ENCODE measurements around the gene ZNF181. TPM values are rescaled to one million over a fixed set of nuclear protein-coding genes. Genes with fewer than 3 reads are reported as not detected.
"Not testable (repeated sequence)": the region's sequence is repeated elsewhere in the genome, so short reads cannot be mapped to it uniquely, and the experiment has no call there.

ZNF181 gene
- 9.7 and 10.6 TPM in 2 replicates for total RNA-seq (2014; rRNA removed; shearing (Covaris generic); ENCODE audit: low replicate concordance)

- in situ Hi-C loops (cut with HindIII; ENCODE audit: low pct_unique_long_range_greater_than_20kb, low sequenced_read_pairs): no loop called here
- DNase-seq (ENCODE audit: low read depth): peak; percentile 93
These were observed at the start of gene ZNF181 for GRCh38 chr19:34733746-34734536. Gene ZNF181, plus strand, starts transcription at chr19:34734243. Its CDS starts 795 bp downstream, at chr19:34735038.

- DNase-seq (ENCODE audit: low read depth); in situ Hi-C loops (cut with HindIII; ENCODE audit: low pct_unique_long_range_greater_than_20kb, low sequenced_read_pairs): not testable (repeated sequence)
These were observed 48.8 kb upstream of the ZNF181 start for GRCh38 chr19:34685266-34685665.

- in situ Hi-C loops (cut with HindIII; ENCODE audit: low pct_unique_long_range_greater_than_20kb, low sequenced_read_pairs): no loop called here
- no peak for DNase-seq (ENCODE audit: low read depth)
These were observed 47.6 kb upstream of the ZNF181 start for GRCh38 chr19:34686455-34686854.

GRCh38 chr19:34687348-34687747 lies 46.7 kb upstream of the ZNF181 start:
- DNase-seq (ENCODE audit: low read depth): no peak
- in situ Hi-C loops (cut with HindIII; ENCODE audit: low pct_unique_long_range_greater_than_20kb, low sequenced_read_pairs): no loop called here

- no peak for DNase-seq (ENCODE audit: low read depth)
- in situ Hi-C loops (cut with HindIII; ENCODE audit: low pct_unique_long_range_greater_than_20kb, low sequenced_read_pairs): no loop called here
These were observed 45.5 kb upstream of the ZNF181 start for GRCh38 chr19:34688592-34688991.

GRCh38 chr19:34690372-34690771 lies 43.7 kb upstream of the ZNF181 start:
- in situ Hi-C loops (cut with HindIII; ENCODE audit: low pct_unique_long_range_greater_than_20kb, low sequenced_read_pairs): no loop called here

GRCh38 chr19:34692549-34692948 lies 41.5 kb upstream of the ZNF181 start:
- in situ Hi-C loops (cut with HindIII; ENCODE audit: low pct_unique_long_range_greater_than_20kb, low sequenced_read_pairs): no loop called here

More at GRCh38 chr19:34690372-34690771, 43.7 kb upstream of the ZNF181 start:
- DNase-seq (ENCODE audit: low read depth): no peak

GRCh38 chr19:34707661-34708060 lies 26.4 kb upstream of the ZNF181 start:
- in situ Hi-C loops (cut with HindIII; ENCODE audit: low pct_unique_long_range_greater_than_20kb, low sequenced_read_pairs): no loop called here
- DNase-seq (ENCODE audit: low read depth): no peak

More at GRCh38 chr19:34692549-34692948, 41.5 kb upstream of the ZNF181 start:
- no peak for DNase-seq (ENCODE audit: low read depth)

- no peak for DNase-seq (ENCODE audit: low read depth)
- in situ Hi-C loops (cut with HindIII; ENCODE audit: low pct_unique_long_range_greater_than_20kb, low sequenced_read_pairs): no loop called here
These were observed 22.2 kb upstream of the ZNF181 start for GRCh38 chr19:34711890-34712289.

GRCh38 chr19:34712395-34713261 lies 21.4 kb upstream of the ZNF181 start:
- in situ Hi-C loops (cut with HindIII; ENCODE audit: low pct_unique_long_range_greater_than_20kb, low sequenced_read_pairs): no loop called here
- peak; percentile 54 for DNase-seq (ENCODE audit: low read depth)

GRCh38 chr19:34713262-34713637 lies 20.8 kb upstream of the ZNF181 start:
- DNase-seq (ENCODE audit: low read depth): no peak
- in situ Hi-C loops (cut with HindIII; ENCODE audit: low pct_unique_long_range_greater_than_20kb, low sequenced_read_pairs): no loop called here

- no peak for DNase-seq (ENCODE audit: low read depth)
- in situ Hi-C loops (cut with HindIII; ENCODE audit: low pct_unique_long_range_greater_than_20kb, low sequenced_read_pairs): no loop called here
These were observed 18.7 kb upstream of the ZNF181 start for GRCh38 chr19:34715357-34715756.

- no peak for DNase-seq (ENCODE audit: low read depth)
- in situ Hi-C loops (cut with HindIII; ENCODE audit: low pct_unique_long_range_greater_than_20kb, low sequenced_read_pairs): no loop called here
These were observed 11.7 kb upstream of the ZNF181 start for GRCh38 chr19:34722353-34722752.

- no peak for DNase-seq (ENCODE audit: low read depth)
- in situ Hi-C loops (cut with HindIII; ENCODE audit: low pct_unique_long_range_greater_than_20kb, low sequenced_read_pairs): no loop called here
These were observed 8.6 kb upstream of the ZNF181 start for GRCh38 chr19:34725400-34725799.

GRCh38 chr19:34731019-34731829 lies 2.8 kb upstream of the ZNF181 start:
- in situ Hi-C loops (cut with HindIII; ENCODE audit: low pct_unique_long_range_greater_than_20kb, low sequenced_read_pairs): no loop called here
- DNase-seq (ENCODE audit: low read depth): no peak

GRCh38 chr19:34731964-34732363 lies 2.1 kb upstream of the ZNF181 start:
- no peak for DNase-seq (ENCODE audit: low read depth)
- in situ Hi-C loops (cut with HindIII; ENCODE audit: low pct_unique_long_range_greater_than_20kb, low sequenced_read_pairs): no loop called here

GRCh38 chr19:34732612-34733211 lies 1.3 kb upstream of the ZNF181 start:
- in situ Hi-C loops (cut with HindIII; ENCODE audit: low pct_unique_long_range_greater_than_20kb, low sequenced_read_pairs): no loop called here
- DNase-seq (ENCODE audit: low read depth): no peak

GRCh38 chr19:34733266-34733745 lies 737 bp upstream of the ZNF181 start:
- in situ Hi-C loops (cut with HindIII; ENCODE audit: low pct_unique_long_range_greater_than_20kb, low sequenced_read_pairs): no loop called here
- DNase-seq (ENCODE audit: low read depth): no peak

Data from Caki2 (cell line).